PC-9 (cell line): ENCODE measurements around the gene FRMPD2.

ENCODE experiments used
- EZH2 ChIP-seq: fragments of 200-600 bp; sonication (generic); IDR thresholded peaks from 2 replicates; pipeline ENCODE4 v1.8.0; 2017; ENCODE audit warnings: antibody characterized with exemption, low read depth
- TF ChIP-seq, protein P1 (sequence below): fragments of 200-600 bp; sonication (generic); conservative IDR thresholded peaks from 2 replicates; pipeline ENCODE4 v1.6.1; 2017; ENCODE audit warnings: mixed run types, antibody characterized with exemption, mild to moderate bottlenecking, moderate library complexity

DNA sequence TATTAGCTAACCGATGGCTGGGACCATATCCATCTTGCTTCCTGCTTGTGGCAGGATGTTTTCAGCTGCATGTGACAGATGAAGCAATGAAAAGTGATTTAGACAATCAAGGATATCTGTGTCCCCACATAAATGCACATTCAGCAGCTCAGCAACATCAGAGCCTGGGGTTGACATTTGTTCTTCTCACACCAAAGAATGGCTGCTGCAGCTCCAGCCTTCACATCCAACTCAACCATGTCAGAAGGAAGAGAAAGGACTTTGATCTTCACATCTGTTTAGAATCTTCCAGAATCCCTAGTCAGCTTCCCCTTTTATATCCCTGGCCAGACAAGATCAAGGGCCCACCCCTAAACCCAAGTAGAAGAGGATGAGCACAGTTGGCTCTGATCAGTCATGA is 11.9 kb upstream of the FRMPD2 start:
- TF ChIP-seq, protein P1, sequence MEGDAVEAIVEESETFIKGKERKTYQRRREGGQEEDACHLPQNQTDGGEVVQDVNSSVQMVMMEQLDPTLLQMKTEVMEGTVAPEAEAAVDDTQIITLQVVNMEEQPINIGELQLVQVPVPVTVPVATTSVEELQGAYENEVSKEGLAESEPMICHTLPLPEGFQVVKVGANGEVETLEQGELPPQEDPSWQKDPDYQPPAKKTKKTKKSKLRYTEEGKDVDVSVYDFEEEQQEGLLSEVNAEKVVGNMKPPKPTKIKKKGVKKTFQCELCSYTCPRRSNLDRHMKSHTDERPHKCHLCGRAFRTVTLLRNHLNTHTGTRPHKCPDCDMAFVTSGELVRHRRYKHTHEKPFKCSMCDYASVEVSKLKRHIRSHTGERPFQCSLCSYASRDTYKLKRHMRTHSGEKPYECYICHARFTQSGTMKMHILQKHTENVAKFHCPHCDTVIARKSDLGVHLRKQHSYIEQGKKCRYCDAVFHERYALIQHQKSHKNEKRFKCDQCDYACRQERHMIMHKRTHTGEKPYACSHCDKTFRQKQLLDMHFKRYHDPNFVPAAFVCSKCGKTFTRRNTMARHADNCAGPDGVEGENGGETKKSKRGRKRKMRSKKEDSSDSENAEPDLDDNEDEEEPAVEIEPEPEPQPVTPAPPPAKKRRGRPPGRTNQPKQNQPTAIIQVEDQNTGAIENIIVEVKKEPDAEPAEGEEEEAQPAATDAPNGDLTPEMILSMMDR: no peak
- TF ChIP-seq EZH2: no peak
